HG03354 (cell line): ENCODE measurements around the gene LRTM1.

Source experiments
- ATAC-seq: cut with Tn5 transposase; IDR thresholded peaks from one replicate; pipeline ENCODE4 v1.9.1; 2021; ENCODE audit warnings: mild to moderate bottlenecking; ENCODE audit not compliant: unreplicated experiment, poor library complexity, severe bottlenecking

Gene LRTM1

GRCh38 chr3:54899273-54899672 lies 28.6 kb downstream of the LRTM1 start:
- no peak for ATAC-seq

- no peak for ATAC-seq
Measured at GRCh38 chr3:54897028-54897711, 30.7 kb downstream of the LRTM1 start.

- ATAC-seq, result no peak
Measured at GRCh38 chr3:54895613-54896012, 32.2 kb downstream of the LRTM1 start.

- no peak for ATAC-seq
Measured at GRCh38 chr3:54892168-54892567, 35.7 kb downstream of the LRTM1 start.

- ATAC-seq, result no peak
Measured at GRCh38 chr3:54891540-54891897, 36.3 kb downstream of the LRTM1 start.

- ATAC-seq, result no peak
Measured at GRCh38 chr3:54889731-54890130, 38.1 kb downstream of the LRTM1 start.

GRCh38 chr3:54888873-54889272 lies 39.0 kb downstream of the LRTM1 start:
- no peak for ATAC-seq

GRCh38 chr3:54888162-54888561 lies 39.7 kb downstream of the LRTM1 start:
- ATAC-seq, result no peak

GRCh38 chr3:54882129-54882833 lies 45.6 kb downstream of the LRTM1 start:
- ATAC-seq, result no peak

- no peak for ATAC-seq
Measured at GRCh38 chr3:54878145-54878544, 49.7 kb downstream of the LRTM1 start.

- ATAC-seq, result no peak
Measured at GRCh38 chr3:54877730-54878129, 50.1 kb downstream of the LRTM1 start.

GRCh38 chr3:54876694-54877093 lies 51.2 kb downstream of the LRTM1 start:
- no peak for ATAC-seq

- ATAC-seq, result no peak
Measured at GRCh38 chr3:54875596-54876268, 52.1 kb downstream of the LRTM1 start.

GRCh38 chr3:54874816-54875556 lies 52.9 kb downstream of the LRTM1 start:
- no peak for ATAC-seq

GRCh38 chr3:54873059-54874010 lies 54.5 kb downstream of the LRTM1 start:
- no peak for ATAC-seq

- no peak for ATAC-seq
Measured at GRCh38 chr3:54871867-54872266, 56.0 kb downstream of the LRTM1 start.

- no peak for ATAC-seq
Measured at GRCh38 chr3:54870423-54870822, 57.4 kb downstream of the LRTM1 start.
